H1 (cell line): ENCODE results near the gene TM4SF18. TPM values are rescaled to one million over a fixed set of nuclear protein-coding genes. Genes with fewer than 3 reads are reported as not detected.

ENCODE experiments used
- CTCF ChIA-PET: fragments of 300-600 bp; sonication (Branson Sonifier 250); formaldehyde crosslinking; loops from one replicate; lab custom pipeline; 2021; ENCODE audit not compliant: partially characterized antibody; lab: Charles Lee
- POLR2A ChIA-PET: fragments of 300-600 bp; sonication (Branson Sonifier 250); formaldehyde crosslinking; loops from one replicate; lab custom pipeline; 2021; ENCODE audit warnings: inconsistent platforms; ENCODE audit not compliant: partially characterized antibody; lab: Charles Lee
- DNase-seq, 2 experiments: peaks; one replicate each; pipeline versions ENCODE4 v3.0.0 to v3.0.0-alpha.2; 2010 to 2022; ENCODE audit warnings: low spot score in 2 of 2, low read depth in 1 of 2, mixed read lengths in 1 of 2
- FAIRE-seq: peaks from 2 replicates; lab custom pipeline; 2011; peaks lifted over from hg19 to GRCh38; lab: Jason Lieb, UNC
- H2AFZ ChIP-seq: 2 replicates; pipeline ENCODE4 v1.8.1; 2012; ENCODE audit warnings: low read length, inconsistent platforms
- H2AK5ac ChIP-seq: 2 replicates; pipeline ENCODE4 v1.6.1; 2013; ENCODE audit warnings: low read depth, low read length
- H2BK120ac ChIP-seq: replicated peaks from 2 replicates; pipeline ENCODE3; 2013; ENCODE audit warnings: low read depth, low read length, inconsistent platforms
- H2BK12ac ChIP-seq: 2 replicates; pipeline ENCODE4 v1.6.1; 2013; ENCODE audit warnings: low read depth, low read length
- H2BK15ac ChIP-seq: 2 replicates; pipeline ENCODE4 v1.6.1; 2013; ENCODE audit warnings: low read length
- H2BK20ac ChIP-seq: 2 replicates; pipeline ENCODE4 v1.6.1; 2013; ENCODE audit warnings: low read length
- H2BK5ac ChIP-seq: 2 replicates; pipeline ENCODE4 v1.6.1; 2013; ENCODE audit warnings: low read depth, low read length
- H3K14ac ChIP-seq: 2 replicates; pipeline ENCODE4 v1.6.1; 2013; ENCODE audit warnings: inconsistent platforms; ENCODE audit not compliant: insufficient read length
- H3K18ac ChIP-seq: 2 replicates; pipeline ENCODE4 v1.6.1; 2013; ENCODE audit warnings: low read length; ENCODE audit errors: extremely low read depth
- H3K23ac ChIP-seq: 2 replicates; pipeline ENCODE4 v1.6.1; 2013; ENCODE audit warnings: inconsistent platforms; ENCODE audit not compliant: insufficient read length
- H3K23me2 ChIP-seq: 2 replicates; pipeline ENCODE4 v1.6.1; 2013; ENCODE audit warnings: low read depth, low read length
- H3K27ac ChIP-seq: 2 replicates; pipeline ENCODE4 v1.6.1; 2011; ENCODE audit warnings: low read depth, low read length, inconsistent platforms
- H3K27me3 ChIP-seq, 4 experiments: replicated peaks in 1 of 4; 1 replicate in 1 of 4; 2 replicates in 3 of 4; pipeline versions ENCODE4 v1.6.1 to v1.8.1; 2011 to 2013; ENCODE audit warnings: low read length in 3 of 4, mild to moderate bottlenecking in 3 of 4, inconsistent platforms in 2 of 4, mixed read lengths in 2 of 4, moderate library complexity in 1 of 4; ENCODE audit not compliant: control insufficient read depth in 3 of 4, insufficient read depth in 3 of 4; ENCODE audit errors: extremely low read depth in 1 of 4
- H3K36me3 ChIP-seq, 4 experiments: 2 replicates each; pipeline versions ENCODE4 v1.6.1 to v1.8.1; 2011 to 2013; ENCODE audit warnings: mild to moderate bottlenecking in 4 of 4, low read length in 3 of 4, moderate library complexity in 2 of 4, control low read depth in 1 of 4, inconsistent platforms in 1 of 4; ENCODE audit not compliant: insufficient read depth in 4 of 4, control insufficient read depth in 2 of 4
- H3K4ac ChIP-seq: replicated peaks from 2 replicates; pipeline ENCODE3; 2013; ENCODE audit warnings: low read length, low read depth, mixed read lengths, inconsistent platforms; ENCODE audit not compliant: insufficient read length
- H3K4me1 ChIP-seq, 4 experiments: replicated peaks in 1 of 4; 1 replicate in 1 of 4; 2 replicates in 3 of 4; pipeline versions ENCODE4 v1.6.1 to v1.8.1; 2011 to 2013; ENCODE audit warnings: low read length in 3 of 4, inconsistent platforms in 2 of 4, mixed read lengths in 1 of 4; ENCODE audit not compliant: insufficient read depth in 4 of 4, control insufficient read depth in 3 of 4
- H3K4me2 ChIP-seq, 2 experiments: 2 replicates each; pipeline versions ENCODE4 v1.6.1 to v1.8.1; 2011 to 2013; ENCODE audit warnings: low read depth in 2 of 2, low read length in 2 of 2, control low read depth in 1 of 2, inconsistent platforms in 1 of 2, mild to moderate bottlenecking in 1 of 2; ENCODE audit not compliant: insufficient read depth in 1 of 2
- H3K4me3 ChIP-seq, 4 experiments: fragments of 200-600, 300-600 bp in 1 of 4; sonication (generic), shearing (Covaris generic), sonication (Bioruptor Twin) in 1 of 4; 2 replicates each; pipeline versions ENCODE4 v1.5.1 to v1.8.1; 2011 to 2016; ENCODE audit warnings: low read length in 4 of 4, low read depth in 3 of 4, control low read depth in 2 of 4, inconsistent platforms in 2 of 4, mild to moderate bottlenecking in 2 of 4, mixed read lengths in 1 of 4, moderate library complexity in 1 of 4; ENCODE audit not compliant: insufficient read depth in 2 of 4; ENCODE audit errors: extremely low read depth in 1 of 4
- H3K56ac ChIP-seq: replicated peaks from 2 replicates; pipeline ENCODE3; 2013; ENCODE audit warnings: low read depth, mild to moderate bottlenecking, mixed read lengths, low read length, inconsistent platforms; ENCODE audit not compliant: insufficient read length
- H3K79me1 ChIP-seq: 2 replicates; pipeline ENCODE4 v1.6.1; 2013; ENCODE audit warnings: low read depth, low read length, control low read depth
- H3K79me2 ChIP-seq, 2 experiments: 2 replicates each; pipeline versions ENCODE4 v1.6.1 to v1.8.1; 2012 to 2013; ENCODE audit warnings: low read length in 2 of 2, mild to moderate bottlenecking in 2 of 2, inconsistent platforms in 1 of 2; ENCODE audit not compliant: insufficient read depth in 2 of 2, control insufficient read depth in 1 of 2
- H3K9ac ChIP-seq, 4 experiments: replicated peaks in 1 of 4; 1 replicate in 1 of 4; 2 replicates in 3 of 4; pipeline versions ENCODE4 v1.6.1 to v1.8.1; 2011 to 2013; ENCODE audit warnings: low read depth in 3 of 4, low read length in 3 of 4, control low read depth in 2 of 4, mild to moderate bottlenecking in 2 of 4, moderate library complexity in 2 of 4, inconsistent platforms in 1 of 4; ENCODE audit errors: extremely low read depth in 1 of 4
- H3K9me3 ChIP-seq, 2 experiments: 2 replicates each; pipeline versions ENCODE4 v1.6.1 to v1.8.1; 2012 to 2013; ENCODE audit warnings: mild to moderate bottlenecking in 2 of 2, moderate library complexity in 2 of 2, control low read depth in 1 of 2, inconsistent platforms in 1 of 2, low read depth in 1 of 2, low read length in 1 of 2, mixed read lengths in 1 of 2; ENCODE audit not compliant: insufficient read depth in 2 of 2
- H4K20me1 ChIP-seq, 2 experiments: replicated peaks in 1 of 2; 2 replicates each; pipeline versions ENCODE3 to v1.8.1; 2011 to 2013; ENCODE audit warnings: inconsistent platforms in 2 of 2, low read length in 2 of 2, mild to moderate bottlenecking in 1 of 2; ENCODE audit not compliant: insufficient read depth in 2 of 2, control insufficient read depth in 1 of 2
- H4K5ac ChIP-seq: 2 replicates; pipeline ENCODE4 v1.6.1; 2013; ENCODE audit warnings: low read length, low read depth, mixed read lengths, inconsistent platforms; ENCODE audit not compliant: insufficient read length
- H4K8ac ChIP-seq: 2 replicates; pipeline ENCODE4 v1.8.0; 2013; ENCODE audit warnings: mild to moderate bottlenecking, moderate library complexity, low read length, inconsistent platforms; ENCODE audit not compliant: insufficient read depth; ENCODE audit errors: extremely low read depth
- H4K91ac ChIP-seq: replicated peaks from 2 replicates; pipeline ENCODE3; 2013; ENCODE audit warnings: low read length, mixed read lengths, inconsistent platforms; ENCODE audit not compliant: insufficient read length
- CEBPB ChIP-seq: IDR thresholded peaks from 2 replicates; pipeline ENCODE4 v1.6.1; 2012; ENCODE audit warnings: low read depth, low read length
- GABPA ChIP-seq: IDR thresholded peaks from 2 replicates; pipeline ENCODE4 v1.6.1; 2011; ENCODE audit warnings: mild to moderate bottlenecking, low read length, moderate library complexity, borderline replicate concordance; ENCODE audit not compliant: insufficient read depth
- HDAC2 ChIP-seq, 2 experiments: fragments of 300-600 bp in 1 of 2; sonication (generic) in 1 of 2; IDR thresholded peaks; 2 replicates each; pipeline ENCODE4 v1.6.1; 2011 to 2012; ENCODE audit warnings: low read depth in 2 of 2, low read length in 2 of 2, mild to moderate bottlenecking in 2 of 2, moderate library complexity in 2 of 2, borderline replicate concordance in 1 of 2, inconsistent platforms in 1 of 2
- SIRT6 ChIP-seq: IDR thresholded peaks from one replicate; pipeline ENCODE4 v1.7.1; 2012; ENCODE audit warnings: low read length, inconsistent platforms
- SP1 ChIP-seq: IDR thresholded peaks from 2 replicates; pipeline ENCODE4 v1.6.1; 2011; ENCODE audit warnings: low read depth, low read length
- SRF ChIP-seq: IDR thresholded peaks from 2 replicates; pipeline ENCODE4 v1.6.1; 2011; ENCODE audit warnings: mild to moderate bottlenecking, low read depth, low read length, moderate library complexity
- YY1 ChIP-seq: IDR thresholded peaks from 2 replicates; pipeline ENCODE4 v1.6.1; 2011; ENCODE audit warnings: low read depth, mild to moderate bottlenecking, low read length
- WGBS, 2 experiments: shearing (Covaris generic) in 1 of 2; methylation state at CpG; one replicate each; pipeline versions ENCODE4 v1.1.6 to v1.1.7; 2013 to 2015; ENCODE audit warnings: low lambda C conversion rate in 2 of 2, mixed read lengths in 2 of 2, inconsistent platforms in 1 of 2, low coverage in 1 of 2, missing lambda C conversion rate in 1 of 2; ENCODE audit not compliant: insufficient replicate concordance in 2 of 2, insufficient coverage in 1 of 2, insufficient read length in 1 of 2; ENCODE audit errors: extremely low coverage in 1 of 2, missing lambda C conversion rate in 1 of 2; 5-methylcytosine and 5-hydroxymethylcytosine counted together
- polyA plus RNA-seq, 7 experiments: library from polyadenylated mRNA; depleted of rRNA in 3 of 7; stranded (reverse) in 5 of 7; unstranded in 2 of 7; fragments of >200 nt in 5 of 7; fragments of 200-250 nt in 2 of 7; gene quantifications; 1 replicate in 5 of 7; 2 replicates in 1 of 7; 4 replicates in 1 of 7; pipeline versions ENCODE4 v1.2.1 to v1.2.3, GENCODE V29; 2011 to 2013; ENCODE audit warnings: missing spikeins in 2 of 7, mixed read lengths in 2 of 7
- total RNA-seq: library from RNA; stranded (reverse); fragmentation: NEBNext Ultra II Directional; extraction: Animal tissue kit (Norgen Biotek cat#: 25700); gene quantifications from 2 replicates; pipeline ENCODE4 v1.2.1, GENCODE V29; 2021
- TF ChIP-seq, protein P1 (sequence below): IDR thresholded peaks from 2 replicates; pipeline ENCODE4 v1.6.1; 2011; ENCODE audit warnings: low read length, improper control_type of control experiment

The TM4SF18 gene
- total and polyA plus RNA-seq, 2 of the 8 experiments (the other 6 are each of a cell fraction or from before 2014, with no cell fraction given) = 2.9 to 13.6 TPM

DNA sequence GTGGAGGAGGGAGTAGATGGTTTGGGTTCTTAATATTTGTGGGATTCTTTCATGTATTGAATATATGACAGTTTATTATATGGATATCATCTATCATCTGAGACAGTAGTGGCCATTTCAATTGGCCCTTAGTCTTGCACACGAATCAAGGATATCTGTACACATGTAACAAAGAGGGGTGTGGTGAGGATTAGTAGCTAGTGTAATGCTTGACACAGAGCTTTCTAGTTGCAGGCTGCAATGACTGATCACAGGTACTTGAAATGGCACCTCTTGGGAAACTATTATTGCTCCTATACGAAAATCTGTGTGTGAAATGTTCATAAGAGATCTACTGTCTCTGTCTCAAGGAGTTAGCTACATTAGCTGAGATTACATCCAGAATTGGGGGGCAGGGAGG, 31.2 kb upstream of the TM4SF18 start:
- Histone ChIP-seq H4K5ac (no peak overlapping the region), H3K27ac (no peak overlapping the region), H3K4me3 (no peak overlapping the region), H4K91ac (no peak overlapping the region), H3K9me3 (no peaks in the 10 kb centered on the region), H2AK5ac (no peak overlapping the region), H2BK120ac (no peak overlapping the region), H3K79me1 (no peaks in the 10 kb centered on the region), H3K14ac (no peak overlapping the region), H3K4ac (no peak overlapping the region), H3K36me3 (no peaks in the 10 kb centered on the region), H3K18ac (no peak overlapping the region), H3K79me2 (no peaks in the 10 kb centered on the region), H3K23ac (no peak overlapping the region), H2BK5ac (no peak overlapping the region), H4K8ac (no peak overlapping the region), H2BK15ac (no peak overlapping the region), H4K20me1 (no peaks in the 10 kb centered on the region), H2BK20ac (no peak overlapping the region), H3K9ac (no peak overlapping the region), H3K4me1 (peaks cover 0 to 13% (median 7%) of the 10 kb centered on the region in 4 experiments; a peak in 4 of 7 replicates), H2BK12ac (no peak overlapping the region), H3K23me2 (no peaks in the 10 kb centered on the region; the same call in 1 of the 2 replicates), H3K56ac (no peak overlapping the region), H3K4me2 (no peak overlapping the region), H3K27me3 (no peaks in the 10 kb centered on the region), H2AFZ (no peak overlapping the region)
- POLR2A ChIA-PET = no interaction called here
- TF ChIP-seq YY1 = no peak
- TF ChIP-seq SRF = no peak
- TF ChIP-seq SP1 = no peak
- TF ChIP-seq, protein P1, sequence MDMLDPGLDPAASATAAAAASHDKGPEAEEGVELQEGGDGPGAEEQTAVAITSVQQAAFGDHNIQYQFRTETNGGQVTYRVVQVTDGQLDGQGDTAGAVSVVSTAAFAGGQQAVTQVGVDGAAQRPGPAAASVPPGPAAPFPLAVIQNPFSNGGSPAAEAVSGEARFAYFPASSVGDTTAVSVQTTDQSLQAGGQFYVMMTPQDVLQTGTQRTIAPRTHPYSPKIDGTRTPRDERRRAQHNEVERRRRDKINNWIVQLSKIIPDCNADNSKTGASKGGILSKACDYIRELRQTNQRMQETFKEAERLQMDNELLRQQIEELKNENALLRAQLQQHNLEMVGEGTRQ = no peak
- TF ChIP-seq CEBPB = no peak
- no peak for TF ChIP-seq SIRT6
- TF ChIP-seq HDAC2 (IDR thresholded peaks at IDR 0.05; ENCODE audit: borderline replicate concordance in 1 of 2, low read depth in 2 of 2, low read length in 2 of 2) = no peak
- TF ChIP-seq GABPA = no peak
- DNase-seq (no peak), FAIRE-seq (no peak)
- CTCF ChIA-PET = interaction anchor here (0.6 to 2.3 kb wide), 7 partner anchors 8 to 124 kb away, joined by 3 to 5 read pairs (median 4); no protein-coding TSS in a partner anchor
- WGBS, 2 experiments = 89% methylated on average over 2 of the region's 2 CpGs; no CpG with 5 or more reads in 1 of the 2 experiments
